Endothelial cell of umbilical vein (primary cell): ENCODE measurements around the gene ATP2B2. TPM values are rescaled to one million over a fixed set of nuclear protein-coding genes. Genes with fewer than 3 reads are reported as not detected.

Experiments used
- BruUV-seq: library from RNA; stranded (reverse); fragments of 400-500 nt; replicated peaks from 2 replicates; lab custom pipeline; 2021; lab: Mats Ljungman, UMichigan
- CTCF ChIA-PET: fragments of 300-600, 350-600 bp; sonication (Branson Sonifier 250); formaldehyde crosslinking; loops from one replicate; lab custom pipeline; 2021; ENCODE audit warnings: antibody characterized with exemption, inconsistent platforms; lab: Charles Lee
- POLR2A ChIA-PET: fragments of 300-600, 350-600 bp; sonication (Branson Sonifier 250); formaldehyde crosslinking; loops from one replicate; lab custom pipeline; 2021; ENCODE audit warnings: antibody characterized with exemption, inconsistent platforms; lab: Charles Lee
- DNase-seq: peaks from one replicate; pipeline ENCODE4 v3.0.0-alpha.2; 2011; ENCODE audit warnings: low read depth, low spot score
- FAIRE-seq: peaks from 2 replicates; lab custom pipeline; 2011; peaks lifted over from hg19 to GRCh38; lab: Jason Lieb, UNC
- H2AFZ ChIP-seq: 2 replicates; pipeline ENCODE4 v1.6.0; 2012; ENCODE audit warnings: low read depth, low read length, control low read depth, inconsistent platforms
- H3K27ac ChIP-seq: 2 replicates; pipeline ENCODE4 v1.5.1; 2011; ENCODE audit warnings: low read depth, mild to moderate bottlenecking, control low read depth, low read length, moderate library complexity; ENCODE audit not compliant: insufficient read depth
- H3K27me3 ChIP-seq, 2 experiments: 2 replicates each; pipeline versions ENCODE4 v1.6.0 to v1.6.1; 2011; ENCODE audit warnings: low read length in 2 of 2, mixed read lengths in 1 of 2; ENCODE audit not compliant: control insufficient read depth in 2 of 2, insufficient read depth in 2 of 2
- H3K36me3 ChIP-seq, 2 experiments: 2 replicates in 1 of 2; 3 replicates in 1 of 2; pipeline ENCODE4 v1.5.1; 2011; ENCODE audit warnings: low read length in 2 of 2, mild to moderate bottlenecking in 1 of 2, moderate library complexity in 1 of 2; ENCODE audit not compliant: control insufficient read depth in 2 of 2, insufficient read depth in 2 of 2; ENCODE audit errors: extremely low read depth in 1 of 2
- H3K4me1 ChIP-seq: 3 replicates; pipeline ENCODE4 v1.5.1; 2011; ENCODE audit warnings: mild to moderate bottlenecking, low read length; ENCODE audit not compliant: control insufficient read depth, insufficient read depth; ENCODE audit errors: extremely low read depth
- H3K4me2 ChIP-seq: 2 replicates; pipeline ENCODE4 v1.6.1; 2011; ENCODE audit warnings: low read length, control low read depth, mixed read lengths; ENCODE audit not compliant: insufficient read depth
- H3K4me3 ChIP-seq, 3 experiments: fragments of 200-600 bp in 1 of 3; sonication (generic), shearing (Covaris generic) in 1 of 3; replicated peaks in 1 of 3; 2 replicates each; pipeline ENCODE4 v1.5.1; 2011 to 2016; ENCODE audit warnings: control low read depth in 3 of 3, low read length in 3 of 3, mild to moderate bottlenecking in 2 of 3, inconsistent platforms in 1 of 3, low read depth in 1 of 3, moderate library complexity in 1 of 3; ENCODE audit not compliant: insufficient read depth in 1 of 3
- H3K79me2 ChIP-seq: 2 replicates; pipeline ENCODE4 v1.6.0; 2012; ENCODE audit warnings: low read length, inconsistent platforms; ENCODE audit not compliant: control insufficient read depth, insufficient read depth
- H3K9ac ChIP-seq: replicated peaks from 2 replicates; pipeline ENCODE3; 2011; ENCODE audit warnings: low read length, control low read depth; ENCODE audit not compliant: insufficient read depth; ENCODE audit errors: extremely low read depth
- H3K9me1 ChIP-seq: replicated peaks from 3 replicates; pipeline ENCODE4 v1.6.0; 2011; ENCODE audit warnings: mild to moderate bottlenecking, low read length; ENCODE audit not compliant: control insufficient read depth, insufficient read depth; ENCODE audit errors: extremely low read depth
- H3K9me3 ChIP-seq: replicated peaks from 2 replicates; pipeline ENCODE4 v1.5.1; 2012; ENCODE audit warnings: low read length, inconsistent platforms; ENCODE audit not compliant: control insufficient read depth, insufficient read depth
- H4K20me1 ChIP-seq: replicated peaks from 2 replicates; pipeline ENCODE3; 2011; ENCODE audit warnings: mild to moderate bottlenecking, low read length; ENCODE audit not compliant: control insufficient read depth, insufficient read depth; ENCODE audit errors: extremely low read depth
- CTCF ChIP-seq, 2 donors: IDR thresholded peaks; 1 replicate in 1 of 2; 2 replicates in 1 of 2; pipeline ENCODE4 v1.5.1; 2011; ENCODE audit warnings: low read length in 2 of 2, mild to moderate bottlenecking in 2 of 2, moderate library complexity in 2 of 2, control low read depth in 1 of 2, inconsistent platforms in 1 of 2, low read depth in 1 of 2; ENCODE audit not compliant: insufficient read depth in 1 of 2; ENCODE audit errors: extremely low read depth in 1 of 2
- FOS ChIP-seq: IDR thresholded peaks from 2 replicates; pipeline ENCODE4 v1.6.1; 2011; ENCODE audit warnings: mild to moderate bottlenecking, low read length, moderate library complexity, borderline replicate concordance; ENCODE audit not compliant: insufficient read depth
- GATA2 ChIP-seq: IDR thresholded peaks from 2 replicates; pipeline ENCODE4 v1.7.0; 2011; ENCODE audit warnings: low read depth, mild to moderate bottlenecking, moderate library complexity, mixed read lengths, low read length; ENCODE audit not compliant: insufficient read length, insufficient read depth
- JUN ChIP-seq: IDR thresholded peaks from 2 replicates; pipeline ENCODE4 v1.6.1; 2011; ENCODE audit warnings: borderline replicate concordance, low read depth; ENCODE audit not compliant: insufficient read length, insufficient read depth
- MAX ChIP-seq: IDR thresholded peaks from 2 replicates; pipeline ENCODE4 v1.6.1; 2011; ENCODE audit not compliant: insufficient read depth, insufficient read length
- POLR2AphosphoS5 ChIP-seq: IDR thresholded peaks from 2 replicates; pipeline ENCODE4 v1.6.1; 2012; ENCODE audit warnings: low read depth, mild to moderate bottlenecking, control low read depth, low read length, moderate library complexity; ENCODE audit not compliant: insufficient read depth
- dilution Hi-C: fragments of 300-500 bp; cut with MboI; formaldehyde crosslinking; loops from one replicate; pipeline ENCODE4 v1.15.0; 2019; ENCODE audit warnings: low sequenced_read_pairs; ENCODE audit not compliant: extremely low pct_ligation_motif_present
- intact Hi-C: fragments of 100-400 bp; cut with micrococcal nuclease; formaldehyde crosslinking; loops from one replicate; pipeline ENCODE4 v1.10.0; 2022
- polyA plus RNA-seq, 4 experiments: library from polyadenylated mRNA; depleted of rRNA in 3 of 4; stranded (reverse) in 3 of 4; unstranded in 1 of 4; fragments of >200 nt; gene quantifications; 2 replicates each; pipeline versions ENCODE4 v1.2.1 to v1.2.3, GENCODE V29; 2011 to 2012; ENCODE audit warnings: missing spikeins in 1 of 4
- total RNA-seq: library from RNA; stranded (reverse); gene quantifications from 2 replicates; pipeline ENCODE4 v1.2.3, GENCODE V29; 2021

Gene ATP2B2
- total and polyA plus RNA-seq, 2 donors (not counting 3 experiments of a cell fraction or from before 2014, with no cell fraction given), result not detected

- intact Hi-C loops, result no loop called here
- CTCF ChIA-PET, result interaction anchor here (1.4 to 2.3 kb wide), 3 partner anchors 8 to 380 kb away, joined by 7 to 11 read pairs (median 8); no protein-coding TSS in a partner anchor
- no peak for FAIRE-seq
Observed at GRCh38 chr3:10358309-10358980, 146.9 kb downstream of the ATP2B2 start.

GRCh38 chr3:10357592-10358308, 147.6 kb downstream of the ATP2B2 start:
- Histone ChIP-seq H3K79me2 (no peaks in the 10 kb centered on the region), H3K9me1 (no peaks in the 10 kb centered on the region), H3K27ac (no peak overlapping the region), H3K27me3 (no peaks in the 10 kb centered on the region), H3K9ac (no peak overlapping the region), H4K20me1 (no peaks in the 10 kb centered on the region), H2AFZ (peak overlapping the region; percentile 16), H3K9me3 (no peaks in the 10 kb centered on the region), H3K36me3 (no peaks in the 10 kb centered on the region), H3K4me1 (peaks cover 22% of the 10 kb centered on the region), H3K4me3 (no peak overlapping the region), H3K4me2 (no peak overlapping the region)
- BruUV-seq, result no TSS peak
- dilution Hi-C loops (no loop called here), intact Hi-C loops (no loop called here)
- POLR2A ChIA-PET, result no interaction called here
- TF ChIP-seq CTCF (IDR thresholded peaks at IDR 0.05; ENCODE audit: extremely low read depth in 1 of 2, insufficient read depth in 1 of 2, low read depth in 1 of 2, low read length in 2 of 2), result no peak
- TF ChIP-seq JUN, result no peak
- no peak for TF ChIP-seq POLR2AphosphoS5
- TF ChIP-seq FOS, result peak; percentile 29
- no peak for DNase-seq
- peak; percentile 81 for FAIRE-seq
- CTCF ChIA-PET, result interaction anchor here (1.0 to 2.3 kb wide), 4 partner anchors 9 to 381 kb away, joined by 4 to 11 read pairs (median 8); no protein-coding TSS in a partner anchor

More at GRCh38 chr3:10358309-10358980, 146.9 kb downstream of the ATP2B2 start:
- H3K9me1 ChIP-seq, result no peaks in the 10 kb centered on the region
- POLR2A ChIA-PET, result no interaction called here
- TF ChIP-seq MAX, result no peak
- TF ChIP-seq JUN, result no peak
- no peak for TF ChIP-seq GATA2
- no peak overlapping the region for H3K4me3 ChIP-seq
- H2AFZ ChIP-seq, result no peak overlapping the region
- no peaks in the 10 kb centered on the region for H3K27me3 ChIP-seq
- no peak overlapping the region for H3K9ac ChIP-seq
- H3K79me2 ChIP-seq, result no peaks in the 10 kb centered on the region
- no peak overlapping the region for H3K4me2 ChIP-seq
- peaks cover 16% of the 10 kb centered on the region for H3K4me1 ChIP-seq
- DNase-seq, result no peak
- dilution Hi-C loops, result no loop called here
- H3K36me3 ChIP-seq, result no peaks in the 10 kb centered on the region
- H3K9me3 ChIP-seq, result no peaks in the 10 kb centered on the region
- no TSS peak for BruUV-seq
- H3K27ac ChIP-seq, result no peak overlapping the region
- H4K20me1 ChIP-seq, result no peaks in the 10 kb centered on the region
